DND-41 (cell line): ENCODE results near the gene GORASP1.
A peak's percentile ranks its signal among the peaks of the same experiment; 100 is the strongest.

Source experiments
- ATAC-seq: fragments of 200-7000 bp; cut with Tn5 transposase; 3 replicates; pipeline ENCODE4 v1.9.1; 2021; ENCODE audit warnings: low read depth; ENCODE audit not compliant: insufficient read depth
- DNase-seq: peaks from one replicate; pipeline ENCODE4 v3.0.0-alpha.2; 2020
- H2AFZ ChIP-seq: 2 replicates; pipeline ENCODE4 v1.6.0; 2012; ENCODE audit warnings: low read depth, low read length
- H3K27ac ChIP-seq: 2 replicates; pipeline ENCODE4 v1.5.1; 2012; ENCODE audit warnings: low read length, inconsistent platforms
- H3K27me3 ChIP-seq: fragments of 200-600 bp; sonication (generic); 2 replicates; pipeline ENCODE4 v1.6.0; 2012; ENCODE audit warnings: low read length, mild to moderate bottlenecking, inconsistent platforms; ENCODE audit not compliant: insufficient read depth, poor library complexity
- H3K36me3 ChIP-seq: 2 replicates; pipeline ENCODE4 v1.5.1; 2012; ENCODE audit warnings: low read length, inconsistent platforms; ENCODE audit not compliant: insufficient read depth
- H3K4me1 ChIP-seq: 2 replicates; pipeline ENCODE4 v1.5.1; 2012; ENCODE audit warnings: mild to moderate bottlenecking, low read length; ENCODE audit not compliant: insufficient read depth
- H3K4me2 ChIP-seq: 2 replicates; pipeline ENCODE4 v1.6.0; 2012; ENCODE audit warnings: mild to moderate bottlenecking, moderate library complexity, low read length, inconsistent platforms; ENCODE audit not compliant: insufficient read depth
- H3K4me3 ChIP-seq, 2 experiments: fragments of 200-600 bp in 1 of 2; shearing (Covaris generic) in 1 of 2; 2 replicates each; pipeline ENCODE4 v1.5.1; 2012 to 2016; ENCODE audit warnings: inconsistent platforms in 2 of 2, low read length in 2 of 2, mild to moderate bottlenecking in 2 of 2, low read depth in 1 of 2, moderate library complexity in 1 of 2
- H3K79me2 ChIP-seq: 2 replicates; pipeline ENCODE4 v1.6.0; 2012; ENCODE audit warnings: low read length, inconsistent platforms; ENCODE audit not compliant: insufficient read depth
- H3K9ac ChIP-seq: 2 replicates; pipeline ENCODE4 v1.6.0; 2012; ENCODE audit warnings: low read depth, mild to moderate bottlenecking, inconsistent platforms, low read length, moderate library complexity
- H3K9me3 ChIP-seq: 2 replicates; pipeline ENCODE4 v1.5.1; 2012; ENCODE audit warnings: low read length, moderate library complexity, mild to moderate bottlenecking, inconsistent platforms; ENCODE audit not compliant: insufficient read depth, severe bottlenecking
- H4K20me1 ChIP-seq: 2 replicates; pipeline ENCODE4 v1.6.0; 2012; ENCODE audit warnings: low read length; ENCODE audit not compliant: insufficient read depth
- EZH2 ChIP-seq: IDR thresholded peaks from 3 replicates; pipeline ENCODE4 v1.6.1; 2012; ENCODE audit warnings: borderline replicate concordance, low read depth, mild to moderate bottlenecking, moderate library complexity, low read length, inconsistent platforms; ENCODE audit not compliant: severe bottlenecking
- TF ChIP-seq, protein P1 (sequence below): IDR thresholded peaks from 2 replicates; pipeline ENCODE4 v1.5.1; 2012; ENCODE audit warnings: borderline replicate concordance, low read length, moderate library complexity, mild to moderate bottlenecking; ENCODE audit not compliant: poor library complexity, severe bottlenecking; ENCODE audit errors: extremely low read depth

The GORASP1 gene

DNA sequence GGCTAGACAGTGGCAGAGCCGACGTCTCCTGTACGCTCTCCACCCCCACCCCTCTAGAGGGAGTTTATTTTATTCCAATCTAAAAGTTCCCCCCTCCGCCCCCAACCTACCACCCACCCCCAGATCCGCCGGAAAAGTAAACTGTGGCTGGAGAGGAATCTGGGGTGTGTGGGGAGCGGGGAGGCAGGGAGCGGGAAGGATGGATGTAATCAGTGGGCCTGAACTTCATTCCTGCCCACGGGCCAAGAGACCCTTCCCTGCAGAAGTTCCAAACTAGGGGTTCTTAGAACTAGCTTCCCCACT, 46.5 kb upstream of the GORASP1 start:
- peaks cover 44% of the 10 kb centered on the region for H3K27me3 ChIP-seq
- H3K79me2 ChIP-seq: no peaks in the 10 kb centered on the region
- ATAC-seq (no peak), DNase-seq (no peak)
- H3K9ac ChIP-seq: peak overlapping the region; percentile 73; the same call in 1 of the 2 replicates
- peaks cover 40% of the 10 kb centered on the region for H3K4me1 ChIP-seq
- H3K36me3 ChIP-seq: no peaks in the 10 kb centered on the region; the same call in 1 of the 2 replicates
- H2AFZ ChIP-seq: no peak overlapping the region
- H3K27ac ChIP-seq: no peak overlapping the region
- peak overlapping the region; percentile 98 for H3K4me2 ChIP-seq
- no peaks in the 10 kb centered on the region for H3K9me3 ChIP-seq
- H3K4me3 ChIP-seq: peak overlapping the region in 1 of 2 experiments; percentile 85; a peak in 2 of 4 replicates
- H4K20me1 ChIP-seq: peaks cover 25% of the 10 kb centered on the region
- TF ChIP-seq, protein P1, sequence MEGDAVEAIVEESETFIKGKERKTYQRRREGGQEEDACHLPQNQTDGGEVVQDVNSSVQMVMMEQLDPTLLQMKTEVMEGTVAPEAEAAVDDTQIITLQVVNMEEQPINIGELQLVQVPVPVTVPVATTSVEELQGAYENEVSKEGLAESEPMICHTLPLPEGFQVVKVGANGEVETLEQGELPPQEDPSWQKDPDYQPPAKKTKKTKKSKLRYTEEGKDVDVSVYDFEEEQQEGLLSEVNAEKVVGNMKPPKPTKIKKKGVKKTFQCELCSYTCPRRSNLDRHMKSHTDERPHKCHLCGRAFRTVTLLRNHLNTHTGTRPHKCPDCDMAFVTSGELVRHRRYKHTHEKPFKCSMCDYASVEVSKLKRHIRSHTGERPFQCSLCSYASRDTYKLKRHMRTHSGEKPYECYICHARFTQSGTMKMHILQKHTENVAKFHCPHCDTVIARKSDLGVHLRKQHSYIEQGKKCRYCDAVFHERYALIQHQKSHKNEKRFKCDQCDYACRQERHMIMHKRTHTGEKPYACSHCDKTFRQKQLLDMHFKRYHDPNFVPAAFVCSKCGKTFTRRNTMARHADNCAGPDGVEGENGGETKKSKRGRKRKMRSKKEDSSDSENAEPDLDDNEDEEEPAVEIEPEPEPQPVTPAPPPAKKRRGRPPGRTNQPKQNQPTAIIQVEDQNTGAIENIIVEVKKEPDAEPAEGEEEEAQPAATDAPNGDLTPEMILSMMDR: peak; percentile 19
- TF ChIP-seq EZH2: no peak

DNA sequence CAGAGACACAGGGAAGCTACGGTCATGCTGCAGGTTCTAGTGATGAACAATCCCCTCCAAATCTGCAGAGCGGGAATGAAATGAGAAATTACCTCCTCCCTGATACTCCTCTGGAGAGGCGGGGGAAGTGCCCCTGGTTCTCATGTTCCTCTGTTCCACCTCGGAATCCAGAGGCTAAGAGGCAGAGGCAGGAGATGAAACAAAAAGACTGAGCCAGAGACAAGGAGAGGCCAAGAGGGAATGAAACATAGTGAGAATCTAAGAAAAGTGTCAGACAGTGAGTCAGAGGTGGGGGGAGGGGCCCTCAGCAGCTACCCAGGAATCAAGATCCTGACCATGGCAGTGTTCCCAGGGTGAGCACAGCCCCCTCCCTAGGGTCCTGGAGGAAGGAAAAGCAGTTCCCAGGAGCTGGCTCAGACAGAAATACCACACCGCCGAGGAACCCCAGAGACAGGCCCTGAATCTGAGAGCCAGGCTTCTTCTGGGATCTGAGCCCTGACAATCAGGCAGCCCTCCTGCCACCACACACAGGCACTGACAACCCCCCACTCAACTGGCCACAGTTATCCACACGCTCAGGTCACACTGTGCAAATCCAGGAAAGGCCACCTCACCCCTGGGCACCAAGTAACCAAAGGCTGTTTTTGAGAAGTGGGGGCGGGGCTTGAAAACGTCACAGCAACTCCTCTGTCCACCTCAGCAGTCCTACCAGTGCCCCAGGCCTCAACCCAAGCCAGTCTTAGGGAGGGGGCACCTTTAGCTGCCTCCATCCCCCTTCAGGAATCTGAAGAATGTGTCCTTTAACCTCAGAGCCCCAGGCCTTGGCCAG, 43.6 kb upstream of the GORASP1 start:
- Histone ChIP-seq H2AFZ (no peak overlapping the region), H3K9me3 (no peaks in the 10 kb centered on the region), H3K4me1 (peaks cover 69% of the 10 kb centered on the region), H3K79me2 (no peaks in the 10 kb centered on the region), H3K27ac (no peak overlapping the region), H4K20me1 (peaks cover 25% of the 10 kb centered on the region), H3K4me3 (peak overlapping the region in 1 of 2 experiments; percentile 85; a peak in 1 of 4 replicates), H3K27me3 (peaks cover 27% of the 10 kb centered on the region), H3K36me3 (peaks cover 6% of the 10 kb centered on the region; the same call in 1 of the 2 replicates), H3K4me2 (peak overlapping the region; percentile 98), H3K9ac (no peak overlapping the region)
- no peak for ATAC-seq
- TF ChIP-seq, protein P1: no peak
- TF ChIP-seq EZH2: no peak
- no peak for DNase-seq

DNA sequence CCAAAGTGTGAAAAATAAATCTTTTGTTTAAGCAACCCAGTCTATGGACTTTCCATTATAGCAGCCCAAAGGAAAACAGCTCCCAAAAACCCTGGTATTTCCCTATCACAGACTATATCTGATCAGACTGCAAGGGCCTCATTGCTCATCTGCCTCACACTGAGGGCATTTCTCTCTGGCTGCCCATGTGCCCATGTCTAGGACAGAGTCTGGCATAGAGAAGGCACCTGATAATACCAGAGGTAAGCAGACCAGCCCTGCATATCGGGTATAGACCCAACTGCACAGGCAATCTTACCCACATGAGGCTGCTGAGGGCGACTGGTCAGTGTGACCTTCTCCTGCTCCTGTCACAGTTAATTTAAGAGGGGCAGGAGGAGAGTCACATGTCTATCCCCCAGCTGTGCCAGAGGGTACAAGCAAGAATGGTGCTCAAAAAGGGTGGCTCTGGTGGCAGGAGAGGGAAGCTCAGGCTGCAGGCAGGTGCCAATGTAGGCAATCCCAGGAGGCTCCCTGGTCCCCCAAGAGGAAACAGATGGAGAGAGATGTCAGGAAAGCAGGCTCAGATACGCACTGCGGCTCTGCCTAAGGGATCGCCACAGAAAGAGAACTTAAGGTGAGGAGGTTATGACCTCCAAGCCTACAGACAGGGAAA, 42.8 kb upstream of the GORASP1 start:
- H3K27me3 ChIP-seq: peaks cover 22% of the 10 kb centered on the region
- peaks cover 7% of the 10 kb centered on the region; the same call in 1 of the 2 replicates for H3K36me3 ChIP-seq
- H3K27ac ChIP-seq: no peak overlapping the region
- H3K9ac ChIP-seq: no peak overlapping the region
- H3K79me2 ChIP-seq: no peaks in the 10 kb centered on the region
- no peaks in the 10 kb centered on the region for H3K9me3 ChIP-seq
- no peak for DNase-seq
- no peak overlapping the region for H3K4me3 ChIP-seq
- no peak for ATAC-seq
- TF ChIP-seq, protein P1: peak; percentile 20
- TF ChIP-seq EZH2: no peak
- H4K20me1 ChIP-seq: peaks cover 25% of the 10 kb centered on the region
- peaks cover 71% of the 10 kb centered on the region for H3K4me1 ChIP-seq
- H3K4me2 ChIP-seq: no peak overlapping the region
- H2AFZ ChIP-seq: no peak overlapping the region
